ENCODE data around the gene EXOC3L4. TPM values are rescaled to one million over a fixed set of nuclear protein-coding genes. Genes with fewer than 3 reads are reported as not detected.

Gene EXOC3L4
- total and polyA plus RNA-seq, 9 of the 15 experiments (the other 6 are each of a cell fraction or from before 2014, with no cell fraction given): 0.10 to 6.7 (median 0.98) TPM; not detected in 1

- TF ChIP-seq MXD1 (CRISPR knock-in tag; IDR thresholded peaks at IDR 0.05; ENCODE audit: borderline replicate concordance, poor library complexity, severe bottlenecking) (no peak), ZFP36 (IDR thresholded peaks at IDR 0.05; ENCODE audit: low read depth, low read length, partially characterized antibody) (no peak), PURB (CRISPR knock-in tag; IDR thresholded peaks at IDR 0.05; ENCODE audit: low read depth) (no peak), WHSC1 (IDR thresholded peaks at IDR 0.05; ENCODE audit: low read length) (no peak), VEZF1 (CRISPR knock-in tag; IDR thresholded peaks at IDR 0.05) (peak; percentile 89), PCBP1 (IDR thresholded peaks at IDR 0.05; ENCODE audit: low read depth, low read length, poor library complexity, severe bottlenecking) (peak; percentile 33), GABPB1 (CRISPR knock-in tag; IDR thresholded peaks at IDR 0.05) (no peak), RREB1 (CRISPR knock-in tag; IDR thresholded peaks at IDR 0.05) (no peak), ZNF3 (CRISPR knock-in tag; IDR thresholded peaks at IDR 0.05) (no peak), DDX20 (tag; IDR thresholded peaks at IDR 0.05; ENCODE audit: low read depth) (no peak), ZBTB8A (IDR thresholded peaks at IDR 0.05; ENCODE audit: partially characterized antibody) (no peak), ZNF764 (CRISPR knock-in tag; IDR thresholded peaks at IDR 0.05; ENCODE audit: low read depth) (no peak), CXXC5 (CRISPR knock-in tag; IDR thresholded peaks at IDR 0.05) (0 out of 2 replicates have a peak, but pooled peaks have one; percentile 37), POLR2G (IDR thresholded peaks at IDR 0.05; ENCODE audit: low read depth, low read length) (peak; percentile 62), SIN3B (IDR thresholded peaks at IDR 0.05; ENCODE audit: low read depth) (no peak), ESRRA (IDR thresholded peaks at IDR 0.05; ENCODE audit: borderline replicate concordance, low read depth) (no peak), HNRNPH1 (optimal IDR thresholded peaks at IDR 0.05; ENCODE audit: low read depth, low read length) (no peak)
Observed at GRCh38 chr14:103091041-103091882, 3.3 kb upstream of the EXOC3L4 start (continued).
